Measurements from ENCODE around the gene DUSP11.

Gene DUSP11

DNA sequence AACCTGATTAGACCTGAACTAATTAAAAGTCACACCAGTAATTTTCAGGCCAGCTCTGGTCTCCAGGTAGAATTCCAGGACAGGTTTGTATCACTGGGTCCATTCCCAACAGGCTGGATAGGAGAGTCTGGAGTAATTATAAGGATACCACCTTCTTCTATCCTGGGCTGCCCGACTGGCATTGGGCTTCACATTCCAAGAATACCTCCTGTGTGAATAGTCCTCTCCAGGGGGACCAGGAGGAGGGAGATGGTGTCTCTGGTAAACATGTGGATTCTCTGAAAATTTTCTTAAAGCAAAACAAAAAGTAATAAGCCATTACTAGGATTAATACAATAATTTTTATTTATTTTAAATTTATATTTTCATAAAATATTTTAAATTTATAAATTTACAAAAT, 17.3 kb downstream of the DUSP11 start:
- no peaks in the 10 kb centered on the region for H3K9me3 ChIP-seq (ENCODE audit: control insufficient read depth, insufficient read depth, low read depth, low read length)
- no peak overlapping the region for H3K4me3 ChIP-seq (ENCODE audit: low read depth, low read length)
- no peaks in the 10 kb centered on the region for H3K4me1 ChIP-seq (ENCODE audit: control insufficient read depth, insufficient read depth, low read length)
- H3K36me3 ChIP-seq (ENCODE audit: control insufficient read depth in 2 of 2, insufficient read depth in 1 of 2, low read length in 2 of 2), result peaks cover 50 to 90% of the 10 kb centered on the region in 2 experiments
- TF ChIP-seq YY2 (tag by site-specific recombination; IDR thresholded peaks at IDR 0.05) (no peak), ZNF629 (tag by site-specific recombination; IDR thresholded peaks at IDR 0.05) (no peak), INSM2 (tag by site-specific recombination; IDR thresholded peaks at IDR 0.05) (no peak), SP2 (tag by site-specific recombination; IDR thresholded peaks at IDR 0.05) (no peak), RBAK (tag by site-specific recombination; IDR thresholded peaks at IDR 0.05) (no peak)
- TF ChIP-seq, protein P1, sequence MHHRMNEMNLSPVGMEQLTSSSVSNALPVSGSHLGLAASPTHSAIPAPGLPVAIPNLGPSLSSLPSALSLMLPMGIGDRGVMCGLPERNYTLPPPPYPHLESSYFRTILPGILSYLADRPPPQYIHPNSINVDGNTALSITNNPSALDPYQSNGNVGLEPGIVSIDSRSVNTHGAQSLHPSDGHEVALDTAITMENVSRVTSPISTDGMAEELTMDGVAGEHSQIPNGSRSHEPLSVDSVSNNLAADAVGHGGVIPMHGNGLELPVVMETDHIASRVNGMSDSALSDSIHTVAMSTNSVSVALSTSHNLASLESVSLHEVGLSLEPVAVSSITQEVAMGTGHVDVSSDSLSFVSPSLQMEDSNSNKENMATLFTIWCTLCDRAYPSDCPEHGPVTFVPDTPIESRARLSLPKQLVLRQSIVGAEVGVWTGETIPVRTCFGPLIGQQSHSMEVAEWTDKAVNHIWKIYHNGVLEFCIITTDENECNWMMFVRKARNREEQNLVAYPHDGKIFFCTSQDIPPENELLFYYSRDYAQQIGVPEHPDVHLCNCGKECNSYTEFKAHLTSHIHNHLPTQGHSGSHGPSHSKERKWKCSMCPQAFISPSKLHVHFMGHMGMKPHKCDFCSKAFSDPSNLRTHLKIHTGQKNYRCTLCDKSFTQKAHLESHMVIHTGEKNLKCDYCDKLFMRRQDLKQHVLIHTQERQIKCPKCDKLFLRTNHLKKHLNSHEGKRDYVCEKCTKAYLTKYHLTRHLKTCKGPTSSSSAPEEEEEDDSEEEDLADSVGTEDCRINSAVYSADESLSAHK (tag by site-specific recombination; IDR thresholded peaks at IDR 0.05), result no peak
- TF ChIP-seq, protein P2, sequence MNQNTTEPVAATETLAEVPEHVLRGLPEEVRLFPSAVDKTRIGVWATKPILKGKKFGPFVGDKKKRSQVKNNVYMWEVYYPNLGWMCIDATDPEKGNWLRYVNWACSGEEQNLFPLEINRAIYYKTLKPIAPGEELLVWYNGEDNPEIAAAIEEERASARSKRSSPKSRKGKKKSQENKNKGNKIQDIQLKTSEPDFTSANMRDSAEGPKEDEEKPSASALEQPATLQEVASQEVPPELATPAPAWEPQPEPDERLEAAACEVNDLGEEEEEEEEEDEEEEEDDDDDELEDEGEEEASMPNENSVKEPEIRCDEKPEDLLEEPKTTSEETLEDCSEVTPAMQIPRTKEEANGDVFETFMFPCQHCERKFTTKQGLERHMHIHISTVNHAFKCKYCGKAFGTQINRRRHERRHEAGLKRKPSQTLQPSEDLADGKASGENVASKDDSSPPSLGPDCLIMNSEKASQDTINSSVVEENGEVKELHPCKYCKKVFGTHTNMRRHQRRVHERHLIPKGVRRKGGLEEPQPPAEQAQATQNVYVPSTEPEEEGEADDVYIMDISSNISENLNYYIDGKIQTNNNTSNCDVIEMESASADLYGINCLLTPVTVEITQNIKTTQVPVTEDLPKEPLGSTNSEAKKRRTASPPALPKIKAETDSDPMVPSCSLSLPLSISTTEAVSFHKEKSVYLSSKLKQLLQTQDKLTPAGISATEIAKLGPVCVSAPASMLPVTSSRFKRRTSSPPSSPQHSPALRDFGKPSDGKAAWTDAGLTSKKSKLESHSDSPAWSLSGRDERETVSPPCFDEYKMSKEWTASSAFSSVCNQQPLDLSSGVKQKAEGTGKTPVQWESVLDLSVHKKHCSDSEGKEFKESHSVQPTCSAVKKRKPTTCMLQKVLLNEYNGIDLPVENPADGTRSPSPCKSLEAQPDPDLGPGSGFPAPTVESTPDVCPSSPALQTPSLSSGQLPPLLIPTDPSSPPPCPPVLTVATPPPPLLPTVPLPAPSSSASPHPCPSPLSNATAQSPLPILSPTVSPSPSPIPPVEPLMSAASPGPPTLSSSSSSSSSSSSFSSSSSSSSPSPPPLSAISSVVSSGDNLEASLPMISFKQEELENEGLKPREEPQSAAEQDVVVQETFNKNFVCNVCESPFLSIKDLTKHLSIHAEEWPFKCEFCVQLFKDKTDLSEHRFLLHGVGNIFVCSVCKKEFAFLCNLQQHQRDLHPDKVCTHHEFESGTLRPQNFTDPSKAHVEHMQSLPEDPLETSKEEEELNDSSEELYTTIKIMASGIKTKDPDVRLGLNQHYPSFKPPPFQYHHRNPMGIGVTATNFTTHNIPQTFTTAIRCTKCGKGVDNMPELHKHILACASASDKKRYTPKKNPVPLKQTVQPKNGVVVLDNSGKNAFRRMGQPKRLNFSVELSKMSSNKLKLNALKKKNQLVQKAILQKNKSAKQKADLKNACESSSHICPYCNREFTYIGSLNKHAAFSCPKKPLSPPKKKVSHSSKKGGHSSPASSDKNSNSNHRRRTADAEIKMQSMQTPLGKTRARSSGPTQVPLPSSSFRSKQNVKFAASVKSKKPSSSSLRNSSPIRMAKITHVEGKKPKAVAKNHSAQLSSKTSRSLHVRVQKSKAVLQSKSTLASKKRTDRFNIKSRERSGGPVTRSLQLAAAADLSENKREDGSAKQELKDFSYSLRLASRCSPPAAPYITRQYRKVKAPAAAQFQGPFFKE (tag by site-specific recombination; IDR thresholded peaks at IDR 0.05; ENCODE audit: borderline replicate concordance), result no peak
- ChIA-PET CTCF (no interaction called here), POLR2A (no interaction called here)
- H3K27ac ChIP-seq (ENCODE audit: extremely low read depth, low read depth, low read length), result no peak overlapping the region

GRCh38 chr2:73759904-73760303, 20.0 kb downstream of the DUSP11 start:
- ChIA-PET POLR2A (no interaction called here), CTCF (no interaction called here)
- TF ChIP-seq ZNF660 (tag by site-specific recombination; IDR thresholded peaks at IDR 0.05) (no peak), ZNF624 (tag by site-specific recombination; IDR thresholded peaks at IDR 0.05) (no peak), ZBTB1 (tag by site-specific recombination; IDR thresholded peaks at IDR 0.05) (no peak), ZBTB8A (tag by site-specific recombination; IDR thresholded peaks at IDR 0.05) (no peak), ZNF184 (tag by site-specific recombination; IDR thresholded peaks at IDR 0.05) (no peak), ZNF529 (tag by site-specific recombination; IDR thresholded peaks at IDR 0.05; ENCODE audit: insufficient replicate concordance) (no peak), ZNF610 (tag by site-specific recombination; IDR thresholded peaks at IDR 0.05; ENCODE audit: borderline replicate concordance) (no peak), ZNF777 (tag by site-specific recombination; IDR thresholded peaks at IDR 0.05; ENCODE audit: borderline replicate concordance) (no peak), ZNF555 (tag by site-specific recombination; conservative IDR thresholded peaks at IDR 0.05) (no peak), ZNF239 (tag by site-specific recombination; IDR thresholded peaks at IDR 0.05) (no peak), ZNF426 (tag by site-specific recombination; IDR thresholded peaks at IDR 0.05) (no peak), ZNF16 (tag by site-specific recombination; IDR thresholded peaks at IDR 0.05; ENCODE audit: low read depth) (no peak), AEBP2 (tag by site-specific recombination; IDR thresholded peaks at IDR 0.05; ENCODE audit: borderline replicate concordance) (no peak), ZNF600 (tag by site-specific recombination; IDR thresholded peaks at IDR 0.05) (no peak)
- TF ChIP-seq, protein P3, sequence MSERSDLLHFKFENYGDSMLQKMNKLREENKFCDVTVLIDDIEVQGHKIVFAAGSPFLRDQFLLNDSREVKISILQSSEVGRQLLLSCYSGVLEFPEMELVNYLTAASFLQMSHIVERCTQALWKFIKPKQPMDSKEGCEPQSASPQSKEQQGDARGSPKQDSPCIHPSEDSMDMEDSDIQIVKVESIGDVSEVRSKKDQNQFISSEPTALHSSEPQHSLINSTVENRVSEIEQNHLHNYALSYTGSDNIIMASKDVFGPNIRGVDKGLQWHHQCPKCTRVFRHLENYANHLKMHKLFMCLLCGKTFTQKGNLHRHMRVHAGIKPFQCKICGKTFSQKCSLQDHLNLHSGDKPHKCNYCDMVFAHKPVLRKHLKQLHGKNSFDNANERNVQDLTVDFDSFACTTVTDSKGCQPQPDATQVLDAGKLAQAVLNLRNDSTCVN (tag by site-specific recombination; optimal IDR thresholded peaks at IDR 0.05), result no peak

More at GRCh38 chr2:73759904-73760303, 20.0 kb downstream of the DUSP11 start:
- no peaks in the 10 kb centered on the region for H3K4me1 ChIP-seq (ENCODE audit: control insufficient read depth, insufficient read depth, low read length)
- peaks cover 40 to 88% of the 10 kb centered on the region in 2 experiments for H3K36me3 ChIP-seq (ENCODE audit: control insufficient read depth in 2 of 2, insufficient read depth in 1 of 2, low read length in 2 of 2)
- no peak overlapping the region for H3K27ac ChIP-seq (ENCODE audit: extremely low read depth, low read depth, low read length)
- no peaks in the 10 kb centered on the region for H3K9me3 ChIP-seq (ENCODE audit: control insufficient read depth, insufficient read depth, low read depth, low read length)
- H3K4me3 ChIP-seq (ENCODE audit: low read depth, low read length), result no peak overlapping the region

Measured in HEK293 (cell line).